ENCODE measurements around the gene INPP5A.

INPP5A gene

DNA sequence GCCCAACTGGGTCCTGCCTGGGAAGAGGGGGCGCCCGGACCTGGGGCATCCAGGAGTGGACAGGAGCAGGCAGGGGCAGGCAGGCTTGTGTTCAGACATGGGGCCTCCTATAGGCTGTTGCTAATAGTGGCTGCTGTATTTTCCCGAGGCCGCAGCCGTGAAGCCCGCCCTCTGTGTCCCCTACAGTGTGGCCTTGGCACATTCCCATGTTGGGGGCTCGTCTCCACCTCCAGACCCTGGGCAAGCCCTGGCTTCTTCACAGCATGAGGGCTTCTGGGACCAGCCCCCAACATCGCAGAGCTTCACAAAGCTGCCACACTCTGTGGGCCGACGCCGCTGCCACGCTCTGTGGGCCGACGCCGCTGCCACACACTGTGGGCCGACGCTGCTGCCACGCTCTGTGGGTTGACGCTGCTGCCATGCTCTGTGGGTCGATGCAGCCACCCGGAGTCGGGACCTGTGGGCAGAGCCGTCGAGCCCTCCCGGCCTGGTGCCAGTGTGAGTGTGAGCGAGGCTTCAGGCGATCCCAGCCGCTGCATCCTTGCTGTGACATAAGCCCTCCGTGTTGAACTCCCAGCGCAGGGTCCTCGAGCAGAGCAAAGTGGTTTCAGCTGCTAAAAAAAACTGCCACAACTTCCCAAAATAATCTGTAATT, 109.0 kb downstream of the INPP5A start:
- Histone ChIP-seq H3K27ac (no peak overlapping the region), H3K4me3 (no peak overlapping the region)

DNA sequence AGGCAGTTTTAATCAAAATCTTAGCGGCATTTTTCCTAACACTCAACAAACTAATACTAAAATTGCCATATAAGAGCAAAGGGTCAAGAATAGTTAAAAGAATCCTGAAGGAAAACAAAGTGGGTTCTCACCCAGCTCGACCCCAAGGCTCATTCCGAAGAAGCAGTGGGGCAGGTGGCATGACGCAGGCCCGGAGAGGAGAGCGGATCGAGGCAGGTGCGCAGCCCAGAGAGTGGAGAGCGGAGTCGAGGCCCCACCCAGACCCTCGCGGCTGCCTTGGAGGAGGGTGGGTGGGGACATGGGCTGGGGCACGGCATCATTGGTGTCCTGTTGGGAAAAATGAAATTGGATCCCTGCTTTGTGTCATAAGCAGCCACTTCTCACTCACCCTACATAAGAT, 109.8 kb downstream of the INPP5A start:
- Histone ChIP-seq H3K4me3 (no peak overlapping the region), H3K27ac (no peak overlapping the region)

DNA sequence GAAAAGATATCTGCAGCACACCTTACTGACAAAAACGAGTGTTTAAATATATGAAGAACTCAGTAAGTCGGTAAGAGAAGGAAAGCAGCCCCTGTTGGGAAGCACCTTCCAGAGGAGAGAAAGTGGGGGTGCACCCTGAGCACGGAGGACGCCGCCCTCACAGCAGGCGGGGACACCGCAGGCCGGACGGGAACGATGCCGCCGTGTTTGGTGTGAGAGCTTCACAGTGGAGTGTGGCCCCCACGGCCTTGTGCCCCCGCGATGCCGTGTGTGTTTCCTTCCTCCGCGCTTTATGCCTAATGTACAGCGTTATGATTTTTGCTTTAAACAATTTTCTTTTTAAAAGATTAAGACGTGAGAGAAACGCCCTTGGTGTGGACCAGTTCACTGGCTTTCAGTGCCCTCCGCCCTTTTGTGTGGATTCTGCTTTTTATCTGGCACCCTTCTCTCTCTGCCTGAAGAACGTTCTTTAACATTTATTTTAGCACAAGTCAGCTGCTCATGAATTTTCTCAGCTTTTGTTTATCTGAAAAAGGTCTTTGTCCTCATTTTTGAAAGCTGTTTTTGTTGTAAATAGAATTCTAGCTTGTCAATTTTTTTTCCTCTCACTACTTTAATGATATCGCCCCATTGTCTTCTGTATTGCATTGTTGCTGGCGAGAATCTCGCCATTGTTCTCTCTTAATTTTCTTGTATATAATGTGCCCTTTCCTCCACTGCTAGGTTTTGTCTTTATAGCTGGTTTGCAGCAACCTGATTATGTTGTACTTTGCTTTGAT, 110.7 kb downstream of the INPP5A start:
- H3K4me3 ChIP-seq, result no peak overlapping the region
- no peak overlapping the region for H3K27ac ChIP-seq

DNA sequence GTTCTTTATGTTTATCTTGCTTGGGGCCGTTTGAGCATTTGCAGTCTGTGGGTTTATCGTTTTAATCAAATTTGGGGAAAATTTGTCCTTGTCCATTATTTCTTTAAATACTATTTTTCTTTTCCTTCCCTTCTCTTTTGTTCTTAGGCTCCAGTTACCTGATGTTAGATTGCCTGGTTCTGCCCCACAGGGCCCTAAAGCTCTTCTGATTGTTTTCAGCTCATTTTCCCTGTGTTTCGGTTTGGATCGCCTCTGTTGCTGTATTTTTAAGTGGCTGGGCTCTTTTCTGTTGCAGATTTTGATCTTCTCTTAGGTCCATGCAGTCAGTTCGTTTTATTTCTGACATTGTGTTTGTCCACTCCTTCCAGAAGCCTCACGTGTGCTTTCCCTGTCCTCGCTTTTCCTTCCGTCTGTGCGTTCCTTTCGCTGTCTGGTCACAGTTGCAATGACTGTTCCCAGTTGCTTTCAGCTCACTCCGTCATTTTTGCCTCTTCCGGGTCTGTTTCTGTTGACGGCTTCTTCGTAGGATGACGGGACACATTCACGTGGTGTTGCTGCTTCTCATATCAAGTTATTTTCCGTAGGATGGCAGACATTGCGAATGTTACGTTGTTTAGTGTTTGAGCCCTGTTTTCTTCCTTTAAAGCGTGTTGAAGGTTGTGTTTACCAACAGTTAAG, 111.4 kb downstream of the INPP5A start:
- Histone ChIP-seq H3K27ac (no peak overlapping the region), H3K4me3 (no peak overlapping the region)

DNA sequence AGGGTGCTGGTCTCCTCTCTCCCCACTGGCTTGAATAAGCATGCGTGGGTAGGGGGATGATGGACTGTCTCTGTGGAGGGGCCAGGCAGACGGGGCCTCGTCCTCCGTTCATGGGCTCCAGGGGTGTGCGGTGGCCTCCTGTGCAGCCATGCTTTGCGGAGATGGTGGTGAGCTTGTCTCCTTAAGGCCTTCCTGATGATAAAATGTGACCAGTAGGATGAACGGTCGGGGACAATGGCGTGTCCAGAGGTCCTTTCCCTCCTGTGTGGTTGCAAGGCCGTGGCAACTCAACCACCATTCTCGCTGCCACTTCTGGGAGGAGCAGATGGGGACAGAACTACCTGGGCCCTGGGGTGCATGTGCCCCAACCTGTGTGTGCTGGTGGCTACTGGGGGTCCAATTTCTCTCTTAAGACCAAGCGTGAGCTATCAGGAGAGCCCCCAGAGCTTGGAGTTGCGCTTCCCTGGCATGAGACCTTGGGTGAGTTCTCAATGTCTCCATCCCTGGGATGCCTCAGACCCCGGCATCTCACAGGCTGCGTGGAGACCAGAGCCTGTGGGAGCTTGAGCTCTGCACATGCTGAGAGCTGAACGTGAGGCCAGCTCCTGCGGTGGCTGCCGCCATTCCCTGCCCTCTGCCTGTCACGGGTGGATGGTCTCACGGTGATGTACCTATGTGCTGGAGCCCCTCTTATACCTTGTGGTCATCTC, 112.2 kb downstream of the INPP5A start:
- Histone ChIP-seq H3K27ac (no peak overlapping the region), H3K4me3 (no peak overlapping the region)

DNA sequence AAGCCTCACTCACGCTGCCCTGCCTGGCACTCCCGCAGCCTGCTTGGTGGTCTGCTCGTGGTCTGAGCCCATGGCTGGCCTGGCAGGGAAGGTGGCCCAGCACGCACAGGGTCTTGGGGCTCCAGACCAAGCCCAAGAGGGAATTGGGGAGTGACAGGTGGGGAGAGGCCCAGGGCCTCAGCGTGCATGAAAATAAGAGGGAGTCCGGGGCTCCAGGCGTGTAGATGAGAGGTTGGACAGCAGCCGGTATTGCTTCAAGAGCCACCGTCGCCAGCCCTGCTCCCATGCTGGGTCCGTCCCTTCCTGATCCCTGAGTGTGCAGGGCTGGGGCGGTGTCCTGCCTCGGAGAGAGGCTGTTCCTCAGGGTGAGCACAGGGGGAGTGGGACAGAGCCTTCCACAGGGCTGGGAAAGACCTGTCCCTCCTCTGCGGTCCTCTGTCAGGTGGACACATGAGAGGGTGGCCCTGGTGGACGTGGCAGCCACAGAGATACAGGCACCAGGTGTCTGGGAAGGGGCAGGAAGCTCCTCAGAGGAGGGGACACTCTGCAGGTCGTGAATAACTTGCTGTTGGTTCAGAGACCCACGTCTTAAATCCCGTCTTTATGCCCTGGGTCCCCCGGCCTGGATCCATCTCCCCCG, 113.1 kb downstream of the INPP5A start:
- no peak overlapping the region for H3K4me3 ChIP-seq
- no peak overlapping the region for H3K27ac ChIP-seq

DNA sequence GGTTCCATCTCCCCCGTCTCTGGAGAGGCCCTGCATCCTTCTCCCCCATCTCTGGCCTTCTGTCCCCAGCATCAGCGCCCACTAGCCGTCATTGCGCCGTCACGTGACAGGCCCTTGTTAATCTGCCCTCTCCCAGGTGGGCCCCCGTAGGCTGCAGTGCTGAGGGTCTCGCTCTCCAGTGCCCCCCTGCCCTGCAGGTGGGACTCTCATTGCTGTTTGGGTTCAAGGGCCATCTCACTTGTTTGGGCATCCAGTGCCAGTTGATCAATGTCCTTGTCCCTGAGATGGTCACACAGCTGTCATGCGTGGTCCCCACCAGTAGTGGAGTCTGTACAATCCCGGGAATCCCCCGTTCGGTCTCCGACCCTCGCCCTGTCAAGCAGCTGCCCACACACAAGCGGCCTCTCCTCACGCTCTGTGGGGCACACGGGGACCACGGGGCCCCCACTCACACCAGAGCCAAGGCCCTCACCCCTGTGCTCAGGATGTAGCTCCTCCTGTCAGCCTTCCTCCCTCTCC, 114.0 kb downstream of the INPP5A start:
- Histone ChIP-seq H3K27ac (no peak overlapping the region), H3K4me3 (no peak overlapping the region)

DNA sequence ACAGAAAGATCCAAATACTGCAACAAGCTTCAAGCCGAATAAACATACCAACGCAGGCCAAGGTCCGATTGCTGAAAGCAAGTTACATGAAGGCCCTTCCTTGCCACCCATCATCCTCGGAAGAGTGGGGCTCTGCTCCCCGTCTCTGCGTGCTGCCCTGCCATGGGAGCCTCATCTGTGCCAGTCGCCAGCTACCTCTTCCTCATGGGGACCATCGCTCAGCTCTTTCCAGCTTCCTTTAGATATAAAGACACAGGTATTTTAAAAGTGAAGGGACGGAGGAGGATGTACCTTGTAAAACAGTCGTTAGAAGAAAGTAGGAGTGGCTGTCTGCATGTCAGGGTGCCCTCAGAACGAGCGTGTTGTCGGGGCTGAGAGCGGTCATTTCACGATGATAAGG, 114.9 kb downstream of the INPP5A start:
- Histone ChIP-seq H3K27ac (no peak overlapping the region), H3K4me3 (no peak overlapping the region)

DNA sequence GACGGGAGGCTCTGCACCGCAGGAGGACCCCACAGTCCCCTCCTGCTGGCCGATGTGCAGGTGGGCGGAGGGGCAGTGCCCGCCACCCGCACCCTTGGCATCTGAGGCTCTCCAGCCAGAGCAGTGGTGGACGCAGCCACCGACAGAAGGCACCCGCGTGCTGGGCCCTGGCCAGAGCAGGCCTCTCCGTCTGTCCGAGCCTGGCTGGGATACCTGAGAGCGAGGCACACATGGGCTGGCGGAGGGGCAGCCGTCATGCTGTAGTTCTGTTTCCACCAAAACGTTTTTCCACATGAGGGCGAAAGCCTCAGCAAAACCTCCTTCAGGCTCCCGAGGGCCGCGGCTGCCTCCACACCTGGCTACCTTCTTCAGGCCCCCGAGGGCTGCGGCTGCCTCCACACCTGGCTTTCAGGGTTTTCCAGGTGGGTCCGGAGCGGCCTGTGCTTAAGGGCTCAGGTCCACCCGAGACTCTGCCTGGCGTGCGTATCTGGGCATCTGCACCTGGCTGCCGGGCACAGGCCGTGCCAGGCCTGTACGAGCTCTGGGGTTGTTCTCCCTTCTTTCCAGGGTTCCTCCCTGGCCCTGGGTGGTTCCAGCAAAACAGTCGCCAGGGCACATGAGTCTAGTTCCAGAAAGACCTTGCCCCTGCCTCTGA, 115.5 kb downstream of the INPP5A start:
- no peak overlapping the region for H3K27ac ChIP-seq
- no peak overlapping the region for H3K4me3 ChIP-seq

DNA sequence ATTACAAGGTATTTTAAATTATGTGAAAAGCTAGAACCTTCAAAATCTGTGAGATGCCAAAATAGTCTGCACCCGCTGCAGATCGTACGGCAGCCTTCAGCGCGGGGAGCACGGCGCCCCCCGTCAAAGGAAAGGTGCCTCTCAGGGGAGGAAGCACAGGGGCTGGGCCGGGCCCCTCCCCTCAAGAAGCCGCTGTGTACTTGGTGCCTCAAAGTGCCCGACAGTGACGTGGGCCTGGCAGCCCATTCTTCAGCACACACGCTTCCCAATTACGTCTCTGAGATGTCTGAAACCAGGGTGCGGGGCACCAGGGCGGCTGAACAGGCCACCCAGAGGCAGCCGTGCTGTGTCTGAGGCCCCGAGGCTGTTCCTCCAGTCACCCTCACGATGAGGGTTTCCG, 116.1 kb downstream of the INPP5A start:
- no peak overlapping the region for H3K4me3 ChIP-seq
- H3K27ac ChIP-seq, result no peak overlapping the region

DNA sequence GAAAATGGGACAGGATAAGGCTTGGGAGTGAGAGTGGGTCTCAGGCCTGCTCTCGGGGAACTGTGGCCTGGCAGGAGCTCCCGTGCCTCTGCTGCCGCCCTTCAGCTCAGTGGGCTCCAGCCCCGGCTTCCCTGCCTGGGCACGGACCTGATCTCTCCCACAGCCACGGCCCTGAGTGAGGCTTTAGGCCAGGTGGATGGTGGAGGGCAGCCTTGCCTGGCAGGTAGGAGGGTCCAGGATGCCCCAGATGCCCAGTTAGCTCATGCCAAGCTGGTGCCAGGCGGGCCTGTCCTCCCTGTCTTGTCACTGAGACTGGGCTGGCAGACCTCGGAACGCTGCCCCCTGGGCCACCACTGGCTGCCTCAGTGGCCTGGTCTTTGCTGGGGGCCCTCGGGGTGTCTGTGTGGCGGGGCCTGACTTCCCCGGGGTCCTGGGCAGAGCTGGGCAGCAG, 116.6 kb downstream of the INPP5A start:
- no peak overlapping the region for H3K27ac ChIP-seq

DNA sequence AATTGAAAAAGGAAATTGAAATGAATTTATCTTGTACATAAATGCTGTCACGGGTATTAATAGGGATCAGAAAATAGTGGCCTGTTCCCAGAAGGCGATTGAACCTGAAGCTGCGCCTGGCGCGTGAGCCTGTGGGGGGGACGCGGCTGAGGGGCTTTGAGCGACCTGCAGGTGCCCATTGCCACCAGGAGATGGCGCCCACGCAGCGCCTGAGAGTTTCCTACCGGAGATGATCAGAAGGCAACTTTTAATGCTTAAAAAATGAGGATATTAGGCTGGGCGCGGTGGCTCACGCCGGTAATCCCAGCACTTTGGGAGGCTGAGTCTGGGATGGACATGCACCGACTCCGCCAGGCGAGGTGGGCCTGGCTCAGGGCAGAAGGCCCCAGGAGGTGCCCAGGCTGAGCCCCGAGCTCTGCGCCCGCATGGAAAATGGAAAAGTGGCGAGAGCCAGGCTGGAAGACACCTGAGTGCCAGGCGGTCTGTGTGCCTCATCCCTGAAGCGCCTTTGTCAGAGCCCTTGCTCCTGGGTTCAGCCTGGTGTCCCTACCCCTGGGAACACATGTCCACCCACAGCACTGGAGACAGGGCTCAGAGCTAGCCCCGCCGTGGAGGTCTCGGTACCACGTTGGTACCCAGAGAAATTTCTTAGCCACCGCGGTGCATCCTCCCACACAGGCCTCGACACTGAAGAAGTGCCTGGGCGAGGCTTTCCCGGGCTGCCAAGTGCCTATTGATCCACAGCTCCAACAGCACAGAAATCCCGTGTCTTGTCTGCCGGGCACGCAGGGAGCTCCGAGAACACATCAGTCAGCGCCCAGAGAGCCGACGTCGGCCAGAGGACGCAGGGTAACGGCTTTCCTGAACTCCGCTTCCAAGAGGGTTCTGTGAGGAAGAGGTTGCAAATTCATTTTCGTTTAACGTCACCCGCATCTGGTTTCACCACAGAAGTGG, 117.4 kb downstream of the INPP5A start:
- no peak overlapping the region for H3K27ac ChIP-seq
- no peak overlapping the region for H3K4me3 ChIP-seq

More for the DNA sequence above, 116.6 kb downstream of the INPP5A start:
- H3K4me3 ChIP-seq, result no peak overlapping the region

DNA sequence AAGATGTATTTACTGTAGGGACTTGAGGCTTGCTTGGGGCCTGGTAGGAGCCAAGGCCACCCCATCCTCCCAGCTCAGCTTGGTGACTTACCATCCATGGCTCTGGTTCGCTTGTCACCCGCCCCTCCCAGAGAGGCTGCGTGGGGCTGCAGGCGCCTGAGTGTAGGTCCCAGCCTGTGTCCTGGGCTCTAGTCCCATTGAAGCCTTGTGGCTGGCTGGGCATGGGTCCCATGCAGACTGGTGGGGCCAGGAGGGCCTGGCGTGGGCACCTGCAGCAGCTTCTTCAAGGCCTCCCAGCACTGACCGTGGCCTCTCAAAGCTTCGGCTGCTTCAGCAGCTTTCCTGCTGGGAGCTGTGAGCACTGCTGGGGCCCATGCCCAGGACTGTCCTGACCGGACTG, 118.1 kb downstream of the INPP5A start:
- no peak overlapping the region for H3K27ac ChIP-seq

DNA sequence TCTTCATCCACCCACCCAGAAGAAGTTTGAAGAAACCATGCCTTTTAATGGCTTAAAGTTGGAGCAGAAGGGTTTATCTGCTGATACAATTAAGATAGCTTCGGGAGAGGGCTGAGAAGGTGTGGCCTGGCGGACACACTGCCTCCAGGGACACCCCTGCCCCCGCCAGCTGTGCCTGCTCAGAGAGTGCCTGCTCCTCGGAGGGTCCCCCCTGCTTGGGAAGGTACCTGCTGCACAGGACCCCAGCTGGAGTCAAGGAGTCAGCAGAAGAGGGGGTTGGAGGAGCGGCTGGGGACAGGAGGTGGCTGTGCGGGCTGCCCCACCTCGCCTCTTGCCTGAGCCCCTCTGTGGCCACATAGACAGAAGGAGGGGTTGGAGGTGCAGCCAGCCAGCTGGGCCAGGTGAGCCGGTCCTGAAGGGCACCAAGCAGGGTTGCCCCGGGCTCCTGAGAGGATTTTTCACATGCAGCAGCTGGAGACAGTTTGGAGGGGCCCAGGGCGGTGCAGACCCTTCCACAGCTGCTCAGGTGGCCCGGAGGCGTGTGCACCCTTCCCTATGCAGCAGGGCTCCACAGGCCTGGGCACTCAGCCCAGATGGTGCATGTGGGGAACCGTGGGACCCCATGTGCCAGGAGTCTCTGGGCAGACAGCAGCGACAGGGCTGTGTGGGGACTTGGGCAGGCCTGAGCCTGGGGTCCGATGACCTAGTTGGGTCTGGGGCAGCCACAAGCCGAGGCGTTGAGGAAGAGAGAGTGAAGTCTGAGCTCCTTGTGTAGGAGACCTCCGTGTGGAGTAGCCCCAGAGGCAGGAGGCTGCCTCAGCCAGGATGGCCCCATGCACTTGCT, 118.9 kb downstream of the INPP5A start:
- H3K27ac ChIP-seq, result no peak overlapping the region
- H3K4me3 ChIP-seq, result no peak overlapping the region

More for the DNA sequence above, 118.1 kb downstream of the INPP5A start:
- no peak overlapping the region for H3K4me3 ChIP-seq

DNA sequence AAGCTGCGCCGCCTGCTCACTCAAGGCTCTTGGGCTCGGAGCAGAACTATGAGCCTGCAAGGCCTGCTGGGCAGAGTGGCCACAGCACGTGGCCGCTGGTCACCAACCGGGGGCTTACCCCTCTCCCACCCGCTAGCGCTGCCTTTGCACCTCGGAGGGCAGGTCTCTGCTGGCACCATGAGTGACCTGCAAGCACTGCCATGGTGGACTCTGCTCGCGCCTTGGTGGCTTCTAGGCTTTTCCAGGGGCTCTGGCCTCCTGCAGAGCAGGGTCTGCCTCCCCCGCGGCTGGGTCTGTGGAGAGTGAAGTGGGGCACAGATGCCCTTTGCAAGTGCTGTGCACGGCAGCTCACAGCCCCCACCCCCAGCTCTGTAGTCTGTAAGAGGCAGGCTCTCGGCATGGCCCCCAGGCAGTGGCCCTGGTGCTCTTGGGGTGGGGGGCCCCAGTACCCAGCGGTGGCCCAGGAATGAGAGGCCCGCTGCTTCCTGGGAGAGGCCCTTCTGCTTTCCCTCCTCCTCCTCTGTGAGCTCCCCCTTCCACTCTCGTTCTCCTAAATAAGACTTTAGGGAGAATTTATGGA, 119.6 kb downstream of the INPP5A start:
- Histone ChIP-seq H3K4me3 (no peak overlapping the region), H3K27ac (no peak overlapping the region)

DNA sequence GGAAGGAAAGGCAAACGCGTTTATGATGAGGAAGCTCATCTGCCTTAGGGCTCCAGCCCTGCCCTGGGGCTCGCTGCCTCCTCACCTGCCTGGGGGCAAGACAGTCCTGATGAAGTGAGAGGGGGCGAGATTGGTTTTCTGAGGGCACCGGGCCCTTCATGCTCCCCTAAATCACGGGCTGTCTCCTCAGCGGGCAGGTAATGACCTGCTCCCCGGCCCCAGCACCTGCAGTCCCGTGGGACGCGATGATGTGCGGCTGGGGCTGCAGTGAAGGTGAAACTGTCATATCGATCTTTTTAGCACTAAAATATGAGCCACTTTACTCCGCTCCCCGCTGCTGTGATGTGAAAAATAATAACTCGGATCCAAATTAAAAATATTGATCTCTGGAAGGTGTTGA, 120.2 kb downstream of the INPP5A start:
- Histone ChIP-seq H3K4me3 (no peak overlapping the region), H3K27ac (no peak overlapping the region)

Data from skin epidermis (tissue), 12 donors.